ENCODE data around the gene KIF21A.

DNA sequence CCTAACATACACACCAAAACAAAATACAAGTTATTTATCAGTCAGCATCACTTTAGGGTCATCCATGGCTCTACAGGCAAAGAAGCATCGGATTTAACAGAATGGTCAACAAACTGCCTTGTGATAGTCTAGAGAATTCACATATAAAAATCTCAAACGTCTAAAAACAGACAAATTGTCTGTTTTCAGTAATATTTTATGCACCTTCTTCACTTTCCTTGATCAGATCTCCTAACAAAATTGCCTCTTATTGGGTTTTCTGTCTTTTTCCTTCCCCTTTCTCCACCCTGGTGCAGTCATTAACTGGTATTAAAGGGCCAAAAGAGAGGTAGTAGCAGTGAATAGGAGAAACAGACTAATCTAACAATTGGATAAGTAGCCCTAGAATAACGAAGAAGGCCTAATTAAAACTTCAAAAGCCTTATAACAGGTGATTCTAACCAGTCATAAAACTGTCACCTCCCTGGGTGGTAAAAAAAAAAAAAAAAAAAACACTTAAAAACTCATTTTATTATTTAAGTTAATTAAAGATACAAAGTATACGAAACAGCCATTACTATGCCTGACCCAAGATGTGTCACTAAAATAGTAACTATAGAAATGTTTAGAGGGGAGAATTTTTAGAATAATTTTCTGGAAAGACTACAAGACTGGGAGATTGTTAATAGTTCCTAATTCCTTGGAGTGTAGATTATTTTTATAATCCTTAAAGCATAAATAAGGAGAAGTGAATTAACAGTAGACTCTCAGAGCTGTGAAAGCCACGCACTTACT is 1.5 kb downstream of the KIF21A start:
- TF ChIP-seq, protein P1, sequence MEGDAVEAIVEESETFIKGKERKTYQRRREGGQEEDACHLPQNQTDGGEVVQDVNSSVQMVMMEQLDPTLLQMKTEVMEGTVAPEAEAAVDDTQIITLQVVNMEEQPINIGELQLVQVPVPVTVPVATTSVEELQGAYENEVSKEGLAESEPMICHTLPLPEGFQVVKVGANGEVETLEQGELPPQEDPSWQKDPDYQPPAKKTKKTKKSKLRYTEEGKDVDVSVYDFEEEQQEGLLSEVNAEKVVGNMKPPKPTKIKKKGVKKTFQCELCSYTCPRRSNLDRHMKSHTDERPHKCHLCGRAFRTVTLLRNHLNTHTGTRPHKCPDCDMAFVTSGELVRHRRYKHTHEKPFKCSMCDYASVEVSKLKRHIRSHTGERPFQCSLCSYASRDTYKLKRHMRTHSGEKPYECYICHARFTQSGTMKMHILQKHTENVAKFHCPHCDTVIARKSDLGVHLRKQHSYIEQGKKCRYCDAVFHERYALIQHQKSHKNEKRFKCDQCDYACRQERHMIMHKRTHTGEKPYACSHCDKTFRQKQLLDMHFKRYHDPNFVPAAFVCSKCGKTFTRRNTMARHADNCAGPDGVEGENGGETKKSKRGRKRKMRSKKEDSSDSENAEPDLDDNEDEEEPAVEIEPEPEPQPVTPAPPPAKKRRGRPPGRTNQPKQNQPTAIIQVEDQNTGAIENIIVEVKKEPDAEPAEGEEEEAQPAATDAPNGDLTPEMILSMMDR (IDR thresholded peaks at IDR 0.05; ENCODE audit: insufficient read depth, low read length, poor library complexity, severe bottlenecking), result no peak
- TF ChIP-seq EZH2phosphoT487 (conservative IDR thresholded peaks at IDR 0.05; ENCODE audit: low read length), result no peak

All from SU-DHL-6 (cell line).